Suprapubic skin (tissue), 4 donors: ENCODE data around the gene F2RL3.

Source experiments
- CTCF ChIP-seq, 2 donors: fragments of 200-600 bp in 1 of 2; fragments of 450-650 bp in 1 of 2; sonication (generic) in 1 of 2; IDR thresholded peaks; one replicate each; pipeline ENCODE4 v1.5.1; 2016 to 2019; ENCODE audit warnings: antibody characterized with exemption in 2 of 2, mild to moderate bottlenecking in 1 of 2, moderate library complexity in 1 of 2
- EP300 ChIP-seq: sonication (generic); formaldehyde crosslinking; IDR thresholded peaks from one replicate; pipeline ENCODE4 v1.6.1; 2017; ENCODE audit warnings: antibody characterized with exemption
- POLR2A ChIP-seq, 2 donors: fragments of 450-650 bp; IDR thresholded peaks; one replicate each; pipeline ENCODE4 v1.6.1; 2017; ENCODE audit warnings: antibody characterized with exemption in 2 of 2, mild to moderate bottlenecking in 2 of 2, moderate library complexity in 2 of 2
- POLR2AphosphoS5 ChIP-seq, 3 donors: sonication (generic); formaldehyde crosslinking; IDR thresholded peaks; one replicate each; pipeline ENCODE4 v1.6.1; 2017; ENCODE audit warnings: antibody characterized with exemption in 3 of 3

- no peak for TF ChIP-seq CTCF (IDR thresholded peaks at IDR 0.05)
- TF ChIP-seq POLR2AphosphoS5 (IDR thresholded peaks at IDR 0.05), result no peak
- no peak for TF ChIP-seq POLR2A (IDR thresholded peaks at IDR 0.05)
- no peak for TF ChIP-seq EP300
Measured at GRCh38 chr19:16847430-16847829, 41.4 kb upstream of the F2RL3 start.
